ENCODE results near the gene IFNA2. TPM values are rescaled to one million over a fixed set of nuclear protein-coding genes. Genes with fewer than 3 reads are reported as not detected.
A peak's percentile ranks its signal among the peaks of the same experiment; 100 is the strongest.

The IFNA2 gene
- total RNA-seq, 1 donor from 2014 or later = not detected

DNA sequence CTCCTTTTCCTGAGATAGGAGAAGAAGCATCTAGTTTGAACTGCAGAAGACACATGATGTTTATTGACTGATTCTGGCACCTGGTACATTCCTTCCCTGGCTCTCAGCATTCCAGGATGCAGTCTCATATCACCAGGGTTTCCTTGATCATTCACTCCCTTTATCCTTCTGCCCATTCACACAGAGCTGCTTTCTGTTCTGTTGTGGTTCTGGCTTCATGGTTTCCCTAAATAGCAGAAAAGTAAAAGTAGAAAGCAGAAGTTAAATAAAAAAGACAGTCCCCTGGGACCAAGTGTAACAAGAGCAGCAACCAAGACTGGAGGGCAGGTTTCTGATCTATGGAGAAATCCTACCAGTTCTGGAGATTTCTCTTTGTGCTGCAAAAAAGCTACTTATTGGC is 26.9 kb upstream of the IFNA2 start:
- Mint-ChIP-seq H3K27me3 (peaks cover 8% of the 10 kb centered on the region), H3K4me3 (ENCODE audit: low read depth) (no peak overlapping the region), H3K9me3 (ENCODE audit: low read depth) (no peaks in the 10 kb centered on the region), H3K4me1 (ENCODE audit: low read depth) (no peaks in the 10 kb centered on the region), H3K27ac (no peak overlapping the region), H3K36me3 (ENCODE audit: insufficient read depth) (no peaks in the 10 kb centered on the region)
- TF ChIP-seq, protein P1, sequence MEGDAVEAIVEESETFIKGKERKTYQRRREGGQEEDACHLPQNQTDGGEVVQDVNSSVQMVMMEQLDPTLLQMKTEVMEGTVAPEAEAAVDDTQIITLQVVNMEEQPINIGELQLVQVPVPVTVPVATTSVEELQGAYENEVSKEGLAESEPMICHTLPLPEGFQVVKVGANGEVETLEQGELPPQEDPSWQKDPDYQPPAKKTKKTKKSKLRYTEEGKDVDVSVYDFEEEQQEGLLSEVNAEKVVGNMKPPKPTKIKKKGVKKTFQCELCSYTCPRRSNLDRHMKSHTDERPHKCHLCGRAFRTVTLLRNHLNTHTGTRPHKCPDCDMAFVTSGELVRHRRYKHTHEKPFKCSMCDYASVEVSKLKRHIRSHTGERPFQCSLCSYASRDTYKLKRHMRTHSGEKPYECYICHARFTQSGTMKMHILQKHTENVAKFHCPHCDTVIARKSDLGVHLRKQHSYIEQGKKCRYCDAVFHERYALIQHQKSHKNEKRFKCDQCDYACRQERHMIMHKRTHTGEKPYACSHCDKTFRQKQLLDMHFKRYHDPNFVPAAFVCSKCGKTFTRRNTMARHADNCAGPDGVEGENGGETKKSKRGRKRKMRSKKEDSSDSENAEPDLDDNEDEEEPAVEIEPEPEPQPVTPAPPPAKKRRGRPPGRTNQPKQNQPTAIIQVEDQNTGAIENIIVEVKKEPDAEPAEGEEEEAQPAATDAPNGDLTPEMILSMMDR (IDR thresholded peaks at IDR 0.05; ENCODE audit: unreplicated experiment) = no peak
- DNase-seq (ENCODE audit: low spot score, unreplicated experiment) = no peak

DNA sequence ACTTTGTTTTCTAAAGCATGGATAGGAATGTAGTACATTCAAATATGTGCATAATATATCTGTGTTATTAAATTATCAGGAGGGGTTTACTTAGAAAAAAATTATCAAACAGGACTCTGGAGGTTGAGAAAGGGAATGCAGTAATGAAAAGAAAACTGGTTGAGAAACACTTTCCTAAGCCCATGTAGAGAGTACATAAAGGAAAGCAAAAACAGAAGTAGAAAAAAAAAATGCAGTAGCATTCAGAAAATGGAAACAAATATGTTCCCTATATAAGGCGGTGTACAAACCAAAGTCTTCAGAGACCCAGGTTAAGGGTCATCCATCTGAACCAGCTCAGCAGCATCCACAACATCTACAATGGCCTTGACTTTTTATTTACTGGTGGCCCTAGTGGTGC is 23.6 kb upstream of the IFNA2 start, which contains the start of gene IFNA8:
Gene IFNA8, plus strand, starts transcription at position 301 of the 400 bp plus-strand sequence. Its CDS starts 60 bp downstream, at position 361.
- Mint-ChIP-seq H3K27ac (no peak within 1 kb of the TSS), H3K27me3 (peaks cover 21% of the 10 kb centered on the region), H3K4me3 (ENCODE audit: low read depth) (no peak within 1 kb of the TSS), H3K4me1 (ENCODE audit: low read depth) (no peaks in the 10 kb centered on the region), H3K9me3 (ENCODE audit: low read depth) (no peaks in the 10 kb centered on the region), H3K36me3 (ENCODE audit: insufficient read depth) (no peaks in the 10 kb centered on the region)
- no peak for DNase-seq (ENCODE audit: low spot score, unreplicated experiment)
- TF ChIP-seq, protein P1 (IDR thresholded peaks at IDR 0.05; ENCODE audit: unreplicated experiment) = no peak

DNA sequence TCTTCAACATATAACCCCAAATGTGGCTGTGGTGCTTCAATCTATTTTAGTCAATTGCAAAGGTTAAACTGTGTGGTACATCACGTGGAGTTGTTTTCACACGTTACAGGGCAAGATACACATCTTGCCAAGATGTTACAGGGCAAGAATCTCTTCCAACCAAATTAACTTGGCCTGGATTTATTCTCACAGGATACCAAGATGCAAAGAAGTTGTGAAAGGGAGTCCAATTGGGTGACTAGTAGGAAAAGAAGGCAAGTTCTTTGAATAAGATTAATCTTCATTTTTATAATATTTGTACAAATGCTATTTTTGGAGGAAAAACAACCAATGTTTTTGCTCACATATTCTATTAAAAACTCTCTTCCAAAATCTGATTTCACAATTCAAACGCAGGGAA is 18.9 kb upstream of the IFNA2 start:
- H3K27ac Mint-ChIP-seq = no peak overlapping the region

DNA sequence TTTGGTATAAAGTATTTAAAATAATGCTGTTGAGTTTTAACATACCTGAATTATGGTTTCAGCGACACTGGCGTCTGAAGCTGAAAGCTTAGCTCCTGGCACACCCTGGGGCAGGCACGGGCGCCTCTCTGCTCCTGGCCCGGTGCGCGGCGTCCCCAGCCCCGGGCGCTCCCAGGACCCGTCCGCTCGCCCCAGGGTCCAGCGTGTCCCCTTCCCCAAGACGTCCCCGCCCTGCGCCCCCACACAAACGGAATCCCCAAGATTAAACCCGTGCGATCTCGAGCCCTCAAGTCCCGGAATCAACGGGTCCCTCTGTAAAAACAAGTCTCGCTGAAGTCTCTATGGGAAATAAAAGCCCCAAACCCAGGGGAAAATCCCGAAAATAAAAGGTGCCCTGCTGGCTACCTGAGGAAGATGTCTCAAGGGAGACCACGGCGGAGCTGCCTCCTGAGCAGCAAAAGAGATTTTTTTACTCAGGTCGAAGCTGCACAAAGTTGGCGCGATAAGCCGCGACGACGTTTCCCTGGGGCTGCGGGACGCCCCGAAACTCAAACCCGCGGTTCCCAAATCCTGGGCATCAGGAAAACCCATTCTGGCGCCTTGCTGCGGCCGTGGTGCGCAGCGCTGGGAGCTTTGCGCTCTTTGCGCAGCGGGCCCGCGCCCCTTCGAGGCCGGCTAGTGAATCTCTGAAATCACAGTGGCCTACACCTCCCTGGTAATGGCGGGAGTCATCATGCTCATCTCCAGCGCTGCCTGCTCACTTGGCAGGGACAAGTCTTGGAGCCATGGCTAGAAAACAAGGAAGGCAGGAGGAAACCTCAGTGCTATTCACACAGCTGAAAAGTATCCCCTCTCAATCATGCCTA is 17.4 kb upstream of the IFNA2 start:
- Mint-ChIP-seq H3K36me3 (ENCODE audit: insufficient read depth) (no peaks in the 10 kb centered on the region), H3K27me3 (peaks cover 57% of the 10 kb centered on the region), H3K9me3 (ENCODE audit: low read depth) (no peaks in the 10 kb centered on the region), H3K27ac (no peak overlapping the region), H3K4me3 (ENCODE audit: low read depth) (peak overlapping the region; percentile 76), H3K4me1 (ENCODE audit: low read depth) (peaks cover 4% of the 10 kb centered on the region)
- TF ChIP-seq, protein P1 (IDR thresholded peaks at IDR 0.05; ENCODE audit: unreplicated experiment) = peak; percentile 32
- no peak for DNase-seq (ENCODE audit: low spot score, unreplicated experiment)

More for the DNA sequence above, 18.9 kb upstream of the IFNA2 start:
- TF ChIP-seq, protein P1 (IDR thresholded peaks at IDR 0.05; ENCODE audit: unreplicated experiment) = no peak
- Mint-ChIP-seq H3K9me3 (ENCODE audit: low read depth) (no peaks in the 10 kb centered on the region), H3K27me3 (peaks cover 41% of the 10 kb centered on the region), H3K4me1 (ENCODE audit: low read depth) (peaks cover 4% of the 10 kb centered on the region), H3K4me3 (ENCODE audit: low read depth) (no peak overlapping the region), H3K36me3 (ENCODE audit: insufficient read depth) (no peaks in the 10 kb centered on the region)
- DNase-seq (ENCODE audit: low spot score, unreplicated experiment) = no peak

DNA sequence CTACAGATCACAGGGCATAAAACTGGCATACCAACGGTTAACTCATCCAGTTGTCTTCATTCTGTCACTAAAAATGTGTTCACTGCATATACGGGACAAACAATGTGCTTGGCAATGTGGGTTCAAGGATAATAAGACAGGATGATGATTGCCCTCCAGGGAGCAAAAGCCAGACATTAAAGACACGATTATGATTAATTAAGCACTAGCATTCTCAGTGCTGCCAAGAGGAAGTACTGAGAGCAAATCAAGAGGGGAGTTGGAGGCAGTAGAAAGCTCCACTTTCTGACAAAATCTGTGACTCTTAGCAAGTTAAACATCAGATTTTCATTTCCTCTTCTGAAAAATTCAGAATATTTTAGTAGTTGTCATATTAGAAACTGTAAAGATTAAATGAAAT is 14.8 kb upstream of the IFNA2 start:
- H3K9me3 Mint-ChIP-seq (ENCODE audit: low read depth) = no peaks in the 10 kb centered on the region
- H3K4me1 Mint-ChIP-seq (ENCODE audit: low read depth) = peaks cover 6% of the 10 kb centered on the region
- H3K27me3 Mint-ChIP-seq = peaks cover 67% of the 10 kb centered on the region

More for the DNA sequence above, 14.8 kb upstream of the IFNA2 start:
- no peak for DNase-seq (ENCODE audit: low spot score, unreplicated experiment)
- Mint-ChIP-seq H3K4me3 (ENCODE audit: low read depth) (no peak overlapping the region), H3K36me3 (ENCODE audit: insufficient read depth) (no peaks in the 10 kb centered on the region), H3K27ac (no peak overlapping the region)
- TF ChIP-seq, protein P1 (IDR thresholded peaks at IDR 0.05; ENCODE audit: unreplicated experiment) = no peak

All from progenitor cell of endocrine pancreas (in vitro differentiated cells).